ENCODE data around the gene HORMAD2. TPM values are rescaled to one million over a fixed set of nuclear protein-coding genes. Genes with fewer than 3 reads are reported as not detected.
"Not testable (repeated sequence)": the region's sequence is repeated elsewhere in the genome, so short reads cannot be mapped to it uniquely, and the experiment has no call there.

HORMAD2 gene
- total RNA-seq, 1 donor from 2014 or later, result not detected

DNA sequence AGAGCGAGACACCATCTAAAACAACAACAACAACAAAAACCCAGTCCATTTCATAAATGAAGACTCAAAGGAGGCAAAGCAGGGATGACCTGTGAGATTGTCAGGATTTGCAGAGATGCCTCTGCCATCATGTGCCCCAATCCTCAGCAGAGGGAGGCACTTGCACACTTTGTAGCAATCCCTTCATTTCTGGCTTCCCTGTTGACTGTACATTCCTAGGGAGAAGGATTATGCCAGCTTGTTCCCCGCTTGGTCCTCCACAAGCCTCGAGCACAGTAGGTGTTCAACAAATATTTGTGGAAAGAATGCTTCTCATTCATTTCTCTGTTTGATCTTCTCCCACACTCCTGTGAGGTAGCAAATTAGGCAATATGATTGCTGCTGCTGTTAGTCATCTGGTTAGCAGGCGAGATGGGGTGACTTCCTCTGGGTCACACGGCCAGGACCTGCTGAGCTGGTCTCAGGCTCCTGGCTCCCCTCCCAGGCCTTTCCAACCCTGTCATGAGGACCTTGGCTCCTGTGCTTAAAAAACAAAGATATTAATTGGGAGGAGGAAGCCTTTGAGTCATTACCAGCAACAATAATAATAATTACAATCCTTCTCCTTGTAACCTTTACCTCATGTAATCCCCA, 132.2 kb downstream of the HORMAD2 start:
- peak; percentile 92 for ATAC-seq
- peak overlapping the region; percentile 75 for H3K27ac ChIP-seq

GRCh38 chr22:30212996-30213441, 132.8 kb downstream of the HORMAD2 start:
- TF ChIP-seq, protein P1, sequence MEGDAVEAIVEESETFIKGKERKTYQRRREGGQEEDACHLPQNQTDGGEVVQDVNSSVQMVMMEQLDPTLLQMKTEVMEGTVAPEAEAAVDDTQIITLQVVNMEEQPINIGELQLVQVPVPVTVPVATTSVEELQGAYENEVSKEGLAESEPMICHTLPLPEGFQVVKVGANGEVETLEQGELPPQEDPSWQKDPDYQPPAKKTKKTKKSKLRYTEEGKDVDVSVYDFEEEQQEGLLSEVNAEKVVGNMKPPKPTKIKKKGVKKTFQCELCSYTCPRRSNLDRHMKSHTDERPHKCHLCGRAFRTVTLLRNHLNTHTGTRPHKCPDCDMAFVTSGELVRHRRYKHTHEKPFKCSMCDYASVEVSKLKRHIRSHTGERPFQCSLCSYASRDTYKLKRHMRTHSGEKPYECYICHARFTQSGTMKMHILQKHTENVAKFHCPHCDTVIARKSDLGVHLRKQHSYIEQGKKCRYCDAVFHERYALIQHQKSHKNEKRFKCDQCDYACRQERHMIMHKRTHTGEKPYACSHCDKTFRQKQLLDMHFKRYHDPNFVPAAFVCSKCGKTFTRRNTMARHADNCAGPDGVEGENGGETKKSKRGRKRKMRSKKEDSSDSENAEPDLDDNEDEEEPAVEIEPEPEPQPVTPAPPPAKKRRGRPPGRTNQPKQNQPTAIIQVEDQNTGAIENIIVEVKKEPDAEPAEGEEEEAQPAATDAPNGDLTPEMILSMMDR (IDR thresholded peaks at IDR 0.05), result no peak
- ATAC-seq (peak; percentile 61), DNase-seq (peak; percentile 76)
- no peaks in the 10 kb centered on the region for H3K9me3 ChIP-seq
- H3K4me3 ChIP-seq, result no peak overlapping the region
- no peaks in the 10 kb centered on the region for H3K36me3 ChIP-seq
- intact Hi-C loops (cut with DNase I), result no loop called here
- peaks cover 28% of the 10 kb centered on the region for H3K4me1 ChIP-seq
- H3K27ac ChIP-seq, result peak overlapping the region; percentile 75
- H3K27me3 ChIP-seq, result no peaks in the 10 kb centered on the region

More for the DNA sequence above, 132.2 kb downstream of the HORMAD2 start:
- intact Hi-C loops (cut with DNase I), result no loop called here
- Histone ChIP-seq H3K9me3 (no peaks in the 10 kb centered on the region), H3K36me3 (no peaks in the 10 kb centered on the region), H3K4me3 (no peak overlapping the region), H3K4me1 (peaks cover 32% of the 10 kb centered on the region), H3K27me3 (no peaks in the 10 kb centered on the region)
- TF ChIP-seq, protein P1 (IDR thresholded peaks at IDR 0.05), result no peak
- peak; percentile 91 for DNase-seq

GRCh38 chr22:30214703-30215407, 134.6 kb downstream of the HORMAD2 start:
- no peak for ATAC-seq
- H3K27ac ChIP-seq, result no peak overlapping the region
- no peaks in the 10 kb centered on the region for H3K27me3 ChIP-seq
- no peaks in the 10 kb centered on the region for H3K9me3 ChIP-seq
- no peaks in the 10 kb centered on the region for H3K36me3 ChIP-seq
- intact Hi-C loops (cut with DNase I), result no loop called here
- TF ChIP-seq, protein P1 (IDR thresholded peaks at IDR 0.05), result no peak
- H3K4me3 ChIP-seq, result no peak overlapping the region
- no peak for DNase-seq
- H3K4me1 ChIP-seq, result peaks cover 15% of the 10 kb centered on the region

DNA sequence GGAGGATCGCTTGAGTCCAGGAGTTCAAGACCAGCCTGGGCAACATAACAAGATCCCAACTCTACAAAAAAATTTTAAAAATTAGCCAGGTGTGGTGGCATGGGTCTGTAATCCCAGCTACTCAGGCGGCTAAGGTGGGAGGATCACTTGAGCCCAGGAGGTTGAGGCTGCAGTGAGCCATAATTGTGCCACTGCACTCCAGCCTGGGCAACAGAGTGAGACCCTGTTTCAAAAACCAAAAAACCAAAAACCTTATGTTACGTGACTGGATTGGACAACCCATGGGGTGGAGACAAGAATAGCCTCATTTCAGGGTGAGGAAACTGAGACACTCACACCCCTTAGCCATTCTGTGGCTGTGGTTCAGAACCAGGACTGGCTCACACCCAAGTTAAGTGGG, 136.0 kb downstream of the HORMAD2 start:
- H3K27ac ChIP-seq; DNase-seq; H3K4me3 ChIP-seq; H3K27me3 ChIP-seq; ATAC-seq; H3K36me3 ChIP-seq; intact Hi-C loops (cut with DNase I); H3K9me3 ChIP-seq: not testable (repeated sequence)
- peaks cover 15% of the 10 kb centered on the region for H3K4me1 ChIP-seq

DNA sequence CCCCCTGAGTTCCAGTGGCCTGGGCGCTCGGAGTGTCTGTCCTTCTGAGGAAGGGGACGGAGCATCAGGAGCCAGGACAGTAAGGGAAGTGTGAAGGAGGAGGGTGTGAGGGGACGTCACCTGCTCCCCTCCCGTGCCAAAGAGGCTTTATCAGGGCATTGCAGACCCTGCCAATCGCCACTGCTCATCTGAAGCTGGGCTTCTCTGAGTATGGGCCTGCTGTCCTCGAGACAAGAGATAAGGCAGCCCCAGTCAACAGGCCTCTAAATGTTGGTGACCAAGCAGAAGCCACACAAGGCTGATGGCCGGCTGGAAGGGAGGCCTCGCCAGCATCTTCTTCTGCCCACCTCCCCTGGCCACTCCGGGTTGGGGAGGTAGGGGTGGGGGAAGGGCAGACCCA, 136.4 kb downstream of the HORMAD2 start:
- no peak for DNase-seq
- H3K4me3 ChIP-seq, result no peak overlapping the region

More for the DNA sequence above, 136.4 kb downstream of the HORMAD2 start:
- H3K27ac ChIP-seq, result no peak overlapping the region
- H3K9me3 ChIP-seq, result no peaks in the 10 kb centered on the region
- no peaks in the 10 kb centered on the region for H3K27me3 ChIP-seq
- no peaks in the 10 kb centered on the region for H3K36me3 ChIP-seq
- peaks cover 15% of the 10 kb centered on the region for H3K4me1 ChIP-seq
- TF ChIP-seq, protein P1 (IDR thresholded peaks at IDR 0.05), result no peak
- intact Hi-C loops (cut with DNase I), result no loop called here
- no peak for ATAC-seq

Data from upper lobe of right lung (tissue), 1 donor.